Erythroblast (primary cell): Measurements from ENCODE around the gene EEPD1.

Experiments
- GATA1 ChIP-seq: IDR thresholded peaks from 2 replicates; pipeline ENCODE4 v1.6.1; 2011; ENCODE audit warnings: low read depth, mild to moderate bottlenecking, control low read depth, low read length, moderate library complexity
- POLR2A ChIP-seq: IDR thresholded peaks from 2 replicates; pipeline ENCODE4 v1.6.1; 2011; ENCODE audit warnings: mild to moderate bottlenecking, low read length

- TF ChIP-seq GATA1 (no peak), POLR2A (no peak)
Observed at GRCh38 chr7:36316319-36316718, 163.3 kb downstream of the EEPD1 start.
